ENCODE results near the gene TMEM207. TPM values are rescaled to one million over a fixed set of nuclear protein-coding genes. Genes with fewer than 3 reads are reported as not detected.

TMEM207 gene
- total RNA-seq (2012; rRNA removed) (not detected in 2 replicates), polyA plus RNA-seq (2012; rRNA removed) (not detected in 2 replicates), Bru-seq, nascent RNA (not detected), BruChase-seq, experiment 1, labeled RNA remaining after a 6-hour chase (not detected), BruChase-seq, experiment 2, labeled RNA remaining after a 2-hour chase (not detected)
- polyA plus RNA-seq (2012; cell fraction: cytosol; rRNA removed) = not detected in 2 replicates
- polyA plus RNA-seq (2012; cell fraction: nucleus; rRNA removed; ENCODE audit: low replicate concordance) = not detected in 2 replicates
- long read RNA-seq = 0 reads

GRCh38 chr3:190449801-190450200 lies at the start of gene TMEM207:
TMEM207 (minus strand) TSS chr3:190449901; CDS start chr3:190449809, 92 bp downstream.
- no peaks in the 10 kb centered on the region for H3K79me1 ChIP-seq (ENCODE audit: low read depth in 1 of 2, low read length in 2 of 2)
- H2BK20ac ChIP-seq (ENCODE audit: low read depth, low read length) = no peak within 1 kb of the TSS
- TF ChIP-seq MAZ (IDR thresholded peaks at IDR 0.05; ENCODE audit: borderline replicate concordance, low read depth, low read length) (no peak), RFX5 (IDR thresholded peaks at IDR 0.05; ENCODE audit: low read depth, low read length) (no peak), CTCF (conservative IDR thresholded peaks at IDR 0.05; ENCODE audit: low read depth, low read length) (no peak), NFE2L2 (IDR thresholded peaks at IDR 0.05; ENCODE audit: low read depth, low read length) (no peak), CEBPB (IDR thresholded peaks at IDR 0.05; ENCODE audit: low read depth, low read length) (no peak), FOS (IDR thresholded peaks at IDR 0.05; ENCODE audit: low read depth, low read length) (no peak), MAFK (IDR thresholded peaks at IDR 0.05; ENCODE audit: low read depth, low read length) (no peak), MXI1 (IDR thresholded peaks at IDR 0.05; ENCODE audit: borderline replicate concordance, low read depth, low read length) (no peak), USF2 (IDR thresholded peaks at IDR 0.05; ENCODE audit: low read depth, low read length) (no peak), RAD21 (IDR thresholded peaks at IDR 0.05; ENCODE audit: low read length) (no peak), BHLHE40 (IDR thresholded peaks at IDR 0.05; ENCODE audit: low read depth, low read length) (no peak), RCOR1 (IDR thresholded peaks at IDR 0.05; ENCODE audit: insufficient replicate concordance, low read length) (no peak), ELK1 (IDR thresholded peaks at IDR 0.05; ENCODE audit: borderline replicate concordance, low read depth, low read length) (no peak), CHD1 (IDR thresholded peaks at IDR 0.05; ENCODE audit: low read depth, low read length) (no peak)
- DNase-seq (no peak), ATAC-seq (ENCODE audit: low read depth) (no peak)
- no peaks in the 10 kb centered on the region for H3K9me1 ChIP-seq (ENCODE audit: insufficient read depth, low read length)
- H3K27me3 ChIP-seq (ENCODE audit: control insufficient read depth, insufficient read depth, low read length) = no peaks in the 10 kb centered on the region; the same call in 1 of the 2 replicates
- no peak within 1 kb of the TSS for H2BK15ac ChIP-seq (ENCODE audit: low read depth, low read length)
- in situ Hi-C loops (cut with MboI; ENCODE audit: low sequenced_read_pairs) = no loop called here
- no CpG with 5 or more reads among the region's 1 CpG for WGBS, 2 experiments (ENCODE audit: extremely low coverage in 2 of 2, insufficient read length in 1 of 2)
- H3K4me1 ChIP-seq (ENCODE audit: control insufficient read depth, insufficient read depth, low read length) = no peaks in the 10 kb centered on the region
- no peak within 1 kb of the TSS for H3K18ac ChIP-seq (ENCODE audit: low read depth, low read length)
- H4K8ac ChIP-seq (ENCODE audit: low read depth in 2 of 2, low read length in 2 of 2) = no peak within 1 kb of the TSS
- H2AK9ac ChIP-seq (replicated peaks; ENCODE audit: low read depth, low read length, poor library complexity) = no peak within 1 kb of the TSS
- no peak within 1 kb of the TSS for H2AK5ac ChIP-seq (ENCODE audit: low read depth, low read length)
- no peak within 1 kb of the TSS for H3K27ac ChIP-seq (ENCODE audit: insufficient read depth, low read length)
- no peak within 1 kb of the TSS for H3K4me2 ChIP-seq (ENCODE audit: low read depth, low read length)
- H3K4ac ChIP-seq (ENCODE audit: low read depth, low read length) = no peak within 1 kb of the TSS
- H4K20me1 ChIP-seq (ENCODE audit: insufficient read depth, low read length) = no peaks in the 10 kb centered on the region
- H3K4me3 ChIP-seq (ENCODE audit: insufficient read depth, low read depth, low read length) = no peak within 1 kb of the TSS
- no peak within 1 kb of the TSS for H2AFZ ChIP-seq (replicated peaks; ENCODE audit: low read length, poor library complexity)
- no peaks in the 10 kb centered on the region for H3K36me3 ChIP-seq (ENCODE audit: control insufficient read depth, insufficient read depth, low read length)
- no peak within 1 kb of the TSS for H3K14ac ChIP-seq (replicated peaks; ENCODE audit: low read depth, low read length)
- no peak within 1 kb of the TSS for H3K9ac ChIP-seq (ENCODE audit: low read depth, low read length)
- no peak within 1 kb of the TSS for H4K5ac ChIP-seq (ENCODE audit: low read depth, low read length)
- no peaks in the 10 kb centered on the region for H3K9me3 ChIP-seq (ENCODE audit: control insufficient read depth, insufficient read depth, low read length)
- H2BK120ac ChIP-seq (ENCODE audit: low read depth, low read length) = no peak within 1 kb of the TSS
- intact Hi-C loops (cut with micrococcal nuclease) = no loop called here
- H2BK5ac ChIP-seq (ENCODE audit: low read depth, low read length, poor library complexity, severe bottlenecking) = no peak within 1 kb of the TSS
- CTCF ChIA-PET = no interaction called here
- no peak within 1 kb of the TSS for H3K56ac ChIP-seq (ENCODE audit: extremely low read depth, insufficient read depth, low read length)
- POLR2A ChIA-PET (ENCODE audit: unreplicated experiment) = no interaction called here
- no peak within 1 kb of the TSS for H4K91ac ChIP-seq (ENCODE audit: insufficient read depth, low read depth, low read length)
- dilution Hi-C loops (cut with HindIII; ENCODE audit: low sequenced_read_pairs, unreplicated experiment) = no loop called here
- no TSS peak for BruUV-seq (replicated peaks)
- H3K23ac ChIP-seq (ENCODE audit: low read depth, low read length) = no peak within 1 kb of the TSS
